GM23248 (cell line): Measurements from ENCODE around the gene ZNF532. TPM values are rescaled to one million over a fixed set of nuclear protein-coding genes. Genes with fewer than 3 reads are reported as not detected.

Experiments used
- DNase-seq: peaks from one replicate; pipeline ENCODE4 v3.0.0-alpha.2; 2015
- H2AFZ ChIP-seq: fragments of 200-600 bp; sonication (generic); 2 replicates; pipeline ENCODE4 v1.6.1; 2016; ENCODE audit warnings: antibody characterized with exemption
- H3F3A ChIP-seq: fragments of 200-600 bp; sonication (generic); 2 replicates; pipeline ENCODE4 v1.6.1; 2016; ENCODE audit warnings: mild to moderate bottlenecking, antibody characterized with exemption, mixed run types; ENCODE audit not compliant: insufficient read depth
- H3K27ac ChIP-seq: fragments of 200-600 bp; sonication (generic); 2 replicates; pipeline ENCODE4 v1.5.1; 2016; ENCODE audit warnings: mild to moderate bottlenecking
- H3K27me3 ChIP-seq: fragments of 200-600 bp; sonication (generic); replicated peaks from 2 replicates; pipeline ENCODE4 v1.6.1; 2016; ENCODE audit warnings: mild to moderate bottlenecking; ENCODE audit not compliant: insufficient read depth
- H3K36me3 ChIP-seq: fragments of 200-600 bp; sonication (generic); 2 replicates; pipeline ENCODE4 v1.6.1; 2016; ENCODE audit warnings: low read depth, mild to moderate bottlenecking
- H3K4me1 ChIP-seq: fragments of 200-600 bp; sonication (generic); 2 replicates; pipeline ENCODE4 v1.6.1; 2016; ENCODE audit warnings: mild to moderate bottlenecking; ENCODE audit not compliant: insufficient read depth
- H3K4me2 ChIP-seq: fragments of 200-600 bp; sonication (generic); one replicate; pipeline ENCODE4 v1.6.1; 2016; ENCODE audit warnings: mild to moderate bottlenecking; ENCODE audit not compliant: unreplicated experiment
- H3K4me3 ChIP-seq: fragments of 200-600 bp; sonication (generic); 2 replicates; pipeline ENCODE4 v1.5.1; 2016; ENCODE audit warnings: mild to moderate bottlenecking
- H3K79me2 ChIP-seq: fragments of 200-600 bp; sonication (generic); 2 replicates; pipeline ENCODE4 v1.6.1; 2016; ENCODE audit warnings: mild to moderate bottlenecking; ENCODE audit not compliant: insufficient read depth
- H3K9ac ChIP-seq: fragments of 200-600 bp; sonication (generic); 2 replicates; pipeline ENCODE4 v1.6.1; 2016; ENCODE audit warnings: mild to moderate bottlenecking
- H3K9me2 ChIP-seq: fragments of 200-600 bp; sonication (generic); 2 replicates; pipeline ENCODE4 v1.6.1; 2016; ENCODE audit warnings: mixed run types, mild to moderate bottlenecking, moderate library complexity; ENCODE audit not compliant: insufficient read depth
- H3K9me3 ChIP-seq: fragments of 200-600 bp; sonication (generic); one replicate; pipeline ENCODE4 v1.6.1; 2017; ENCODE audit warnings: low read depth
- H4K20me1 ChIP-seq: fragments of 200-600 bp; sonication (generic); 2 replicates; pipeline ENCODE4 v1.6.0; 2016; ENCODE audit not compliant: insufficient read depth
- EZH2 ChIP-seq: fragments of 200-600 bp; sonication (generic); IDR thresholded peaks from 2 replicates; pipeline ENCODE4 v1.6.1; 2018; ENCODE audit warnings: antibody characterized with exemption, mild to moderate bottlenecking; ENCODE audit not compliant: insufficient read depth, poor library complexity, severe bottlenecking
- EZH2phosphoT487 ChIP-seq: fragments of 200-600 bp; sonication (generic); IDR thresholded peaks from 2 replicates; pipeline ENCODE4 v1.6.1; 2018; ENCODE audit warnings: antibody characterized with exemption, moderate library complexity, mild to moderate bottlenecking, low read depth; ENCODE audit not compliant: insufficient read depth
- WGBS, 2 experiments: methylation state at CpG; one replicate each; pipeline ENCODE4 v1.1.6; 2015 to 2017; ENCODE audit warnings: low lambda C conversion rate in 2 of 2, low coverage in 1 of 2; ENCODE audit errors: missing lambda C conversion rate in 2 of 2; 5-methylcytosine and 5-hydroxymethylcytosine counted together
- in situ Hi-C: fragments of 300-500 bp; cut with MboI; formaldehyde crosslinking; loops from 2 replicates; pipeline ENCODE4 v1.15.0; 2020
- polyA plus RNA-seq: library from polyadenylated mRNA; unstranded; fragments of >200 nt; fragmentation: Nextera tagmentation; extraction: Ambion mirVana; gene quantifications from 2 replicates; pipeline ENCODE4 v1.2.1, GENCODE V29; 2016
- total RNA-seq: library from RNA; depleted of rRNA; stranded (reverse); fragments of >200 nt; shearing (Covaris generic); gene quantifications from 2 replicates; pipeline ENCODE4 v1.2.3, GENCODE V29; 2014

The ZNF532 gene
- total and polyA plus RNA-seq, 2 experiments from 2014 or later: 13.2 to 31.9 TPM

DNA sequence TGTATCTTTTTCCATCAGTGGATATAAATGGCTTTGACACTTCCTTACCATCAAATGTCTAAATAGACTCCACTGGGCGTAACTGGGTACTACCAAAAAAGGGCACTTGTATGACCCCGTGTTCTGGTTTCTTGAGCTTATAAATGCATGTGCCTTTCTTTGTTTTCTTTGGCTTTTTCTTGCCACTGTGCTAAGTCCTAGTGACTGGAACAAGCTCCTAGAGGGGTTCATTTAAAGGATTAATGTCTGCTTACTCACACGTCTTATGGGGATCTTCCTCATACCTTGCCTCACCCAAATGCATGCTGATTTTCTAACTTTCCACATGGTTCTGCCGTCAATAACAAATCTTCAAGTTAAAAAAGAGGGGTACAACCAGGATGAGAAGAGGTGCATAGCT, 19.8 kb upstream of the ZNF532 start:
- Histone ChIP-seq H4K20me1 (no peaks in the 10 kb centered on the region), H2AFZ (no peak overlapping the region), H3K9me3 (no peaks in the 10 kb centered on the region), H3K4me1 (no peaks in the 10 kb centered on the region), H3K27me3 (no peaks in the 10 kb centered on the region), H3F3A (no peaks in the 10 kb centered on the region), H3K27ac (no peak overlapping the region), H3K36me3 (no peaks in the 10 kb centered on the region), H3K4me2 (no peak overlapping the region), H3K9ac (no peak overlapping the region), H3K9me2 (no peaks in the 10 kb centered on the region), H3K79me2 (no peaks in the 10 kb centered on the region), H3K4me3 (no peak overlapping the region)
- WGBS, 2 experiments: 78 to 91% methylated on average over 4 of the region's 4 CpGs
- DNase-seq: no peak
- in situ Hi-C loops: no loop called here
- TF ChIP-seq EZH2phosphoT487 (no peak), EZH2 (no peak)

DNA sequence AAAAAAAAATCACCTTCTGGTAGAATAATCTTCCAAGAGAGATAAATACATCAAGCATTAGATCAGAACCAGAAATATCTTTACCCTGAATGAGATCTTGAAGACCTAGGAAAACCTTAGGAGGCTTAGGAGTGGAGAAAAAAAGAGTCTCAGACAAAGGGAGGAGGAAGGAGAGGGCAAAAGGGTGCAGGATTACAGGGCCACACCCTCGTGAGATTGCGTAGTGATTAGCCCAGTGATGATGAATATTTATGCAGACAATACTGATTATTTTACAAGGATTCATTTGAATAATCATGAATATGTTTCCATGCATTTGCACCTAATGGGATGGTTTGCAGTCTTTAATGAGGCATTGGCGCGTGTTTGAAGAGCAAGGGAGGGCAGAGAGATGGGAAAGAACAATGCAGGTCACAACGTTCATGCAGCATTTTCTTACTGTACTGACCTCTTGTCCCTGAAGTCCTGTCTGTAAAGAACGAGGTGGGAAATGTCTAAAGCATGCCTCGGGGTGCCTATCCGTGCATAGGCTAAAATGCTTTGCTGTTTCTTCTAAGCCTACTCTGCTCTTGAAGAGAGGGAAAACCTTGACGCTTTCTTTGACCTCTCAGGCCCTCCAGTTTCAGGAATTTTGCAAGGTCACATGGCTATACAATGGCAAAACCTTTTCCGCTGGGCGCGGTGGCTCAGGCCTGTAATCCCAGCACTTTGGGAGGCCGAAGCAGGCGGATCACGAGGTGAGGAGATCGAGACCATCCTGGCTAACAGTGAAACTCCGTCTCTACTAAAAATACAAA, 18.6 kb upstream of the ZNF532 start:
- in situ Hi-C loops: no loop called here
- no peak overlapping the region for H2AFZ ChIP-seq
- no peaks in the 10 kb centered on the region for H3K9me3 ChIP-seq
- H4K20me1 ChIP-seq: no peaks in the 10 kb centered on the region
- DNase-seq: no peak
- H3K27ac ChIP-seq: no peak overlapping the region
- no peaks in the 10 kb centered on the region for H3K9me2 ChIP-seq
- no peaks in the 10 kb centered on the region for H3F3A ChIP-seq
- no peaks in the 10 kb centered on the region for H3K27me3 ChIP-seq
- WGBS, 2 experiments: 87 to 89% methylated on average over 17 of the region's 17 CpGs
- H3K79me2 ChIP-seq: no peaks in the 10 kb centered on the region
- H3K9ac ChIP-seq: no peak overlapping the region
- no peaks in the 10 kb centered on the region for H3K36me3 ChIP-seq
- TF ChIP-seq EZH2phosphoT487 (no peak), EZH2 (no peak)
- no peak overlapping the region for H3K4me2 ChIP-seq
- no peak overlapping the region for H3K4me3 ChIP-seq
- no peaks in the 10 kb centered on the region for H3K4me1 ChIP-seq

DNA sequence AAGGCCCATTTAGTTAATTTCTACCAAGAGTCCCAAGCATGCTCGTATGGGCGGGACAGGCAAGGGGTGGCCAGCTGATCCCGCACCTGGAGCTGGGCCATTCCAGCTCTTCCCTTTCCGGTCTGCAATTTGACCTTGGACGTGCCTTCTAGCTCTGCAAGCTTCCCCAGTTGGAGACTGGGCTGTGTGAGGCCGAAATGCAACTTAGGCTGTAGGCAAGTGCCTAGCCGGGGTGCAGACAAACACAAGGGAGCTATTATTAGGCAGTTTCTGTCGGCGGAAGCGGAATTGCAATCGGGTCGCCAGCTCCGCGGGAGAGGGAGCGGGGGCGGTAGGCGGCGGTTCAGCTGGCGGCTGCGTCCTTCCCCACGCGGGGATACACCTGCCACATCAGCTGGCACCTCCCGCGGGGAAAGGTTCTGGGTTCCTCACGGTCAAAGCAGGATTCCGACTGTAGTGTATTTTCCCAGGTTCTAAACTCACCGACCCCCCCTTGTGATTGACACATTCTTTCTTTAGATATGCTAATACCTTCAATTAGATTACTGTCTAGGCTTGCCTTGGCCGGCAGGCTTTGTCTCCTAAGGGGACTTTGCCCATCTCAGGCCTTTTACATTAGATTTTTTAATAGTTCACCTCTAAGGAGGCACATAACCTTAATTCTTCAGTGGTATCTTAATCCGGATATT, 17.1 kb upstream of the ZNF532 start:
- H3K4me2 ChIP-seq: no peak overlapping the region
- no peaks in the 10 kb centered on the region for H3K9me2 ChIP-seq
- H3F3A ChIP-seq: no peaks in the 10 kb centered on the region
- no peaks in the 10 kb centered on the region for H4K20me1 ChIP-seq
- 80 to 81% methylated on average over 29 of the region's 29 CpGs for WGBS, 2 experiments
- TF ChIP-seq EZH2 (no peak), EZH2phosphoT487 (no peak)
- no peaks in the 10 kb centered on the region for H3K4me1 ChIP-seq
- no peak overlapping the region for H3K4me3 ChIP-seq
- no peak overlapping the region for H2AFZ ChIP-seq
- H3K9me3 ChIP-seq: no peaks in the 10 kb centered on the region
- no peak overlapping the region for H3K27ac ChIP-seq
- no peak overlapping the region for H3K9ac ChIP-seq
- no peaks in the 10 kb centered on the region for H3K27me3 ChIP-seq
- no peaks in the 10 kb centered on the region for H3K36me3 ChIP-seq
- DNase-seq: no peak
- no peaks in the 10 kb centered on the region for H3K79me2 ChIP-seq
- in situ Hi-C loops: no loop called here

DNA sequence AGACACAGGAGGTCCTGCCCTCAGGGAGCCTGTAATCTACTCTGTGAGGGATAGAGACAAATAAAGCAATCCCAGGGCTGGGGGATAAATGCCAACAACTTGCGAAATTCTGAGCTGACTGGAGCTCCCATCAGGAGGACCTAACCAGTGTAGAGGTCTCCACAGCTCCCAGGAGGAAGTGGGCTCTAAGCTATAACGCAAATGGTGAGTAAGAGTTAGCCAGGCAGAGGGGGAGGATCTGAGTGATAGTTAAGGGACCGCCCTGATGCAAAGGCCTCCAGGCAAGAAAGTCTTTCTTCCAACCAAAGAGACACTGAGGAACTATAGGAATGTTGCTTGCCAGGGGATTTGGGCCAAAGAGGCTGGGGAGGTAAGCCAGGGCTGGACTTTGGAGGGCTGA, 16.0 kb upstream of the ZNF532 start:
- no peaks in the 10 kb centered on the region for H3F3A ChIP-seq
- no peak overlapping the region for H3K4me2 ChIP-seq
- H3K9me2 ChIP-seq: no peaks in the 10 kb centered on the region
- peak; percentile 43 for DNase-seq
- WGBS, 2 experiments: 67 to 78% methylated on average over 3 of the region's 3 CpGs
- no peaks in the 10 kb centered on the region for H3K79me2 ChIP-seq
- H3K9ac ChIP-seq: no peak overlapping the region
- H3K36me3 ChIP-seq: no peaks in the 10 kb centered on the region
- H3K27me3 ChIP-seq: no peaks in the 10 kb centered on the region
- no peak overlapping the region for H3K4me3 ChIP-seq
- H2AFZ ChIP-seq: no peak overlapping the region
- no peak for TF ChIP-seq EZH2phosphoT487
- no peak for TF ChIP-seq EZH2
- H3K27ac ChIP-seq: no peak overlapping the region
- in situ Hi-C loops: no loop called here
- H3K9me3 ChIP-seq: no peaks in the 10 kb centered on the region
- H4K20me1 ChIP-seq: no peaks in the 10 kb centered on the region
- no peaks in the 10 kb centered on the region for H3K4me1 ChIP-seq
